DOHH2 (cell line): ENCODE measurements around the gene GAB2.

Experiments used
- H3F3A ChIP-seq: fragments of 200-600 bp; sonication (generic), shearing (Covaris generic); 2 replicates; pipeline ENCODE4 v1.6.0; 2016; ENCODE audit warnings: antibody characterized with exemption, mild to moderate bottlenecking; ENCODE audit not compliant: control insufficient read depth, insufficient read depth
- H3K27ac ChIP-seq: fragments of 200-600 bp; sonication (generic); 2 replicates; pipeline ENCODE4 v1.5.1; 2014; ENCODE audit warnings: low read depth, mild to moderate bottlenecking, low read length, moderate library complexity
- H3K27me3 ChIP-seq: fragments of 200-600 bp; sonication (generic); 2 replicates; pipeline ENCODE4 v1.6.1; 2014; ENCODE audit warnings: mild to moderate bottlenecking, low read length, mixed read lengths; ENCODE audit not compliant: control insufficient read depth
- H3K36me3 ChIP-seq: fragments of 200-600 bp; sonication (generic); 2 replicates; pipeline ENCODE4 v1.6.1; 2014; ENCODE audit warnings: mild to moderate bottlenecking, low read length, moderate library complexity, mixed read lengths; ENCODE audit not compliant: control insufficient read depth
- H3K4me1 ChIP-seq: fragments of 200-600 bp; sonication (generic); 2 replicates; pipeline ENCODE4 v1.6.1; 2014; ENCODE audit warnings: mild to moderate bottlenecking, low read length, mixed read lengths; ENCODE audit not compliant: control insufficient read depth
- H3K4me2 ChIP-seq: fragments of 200-600 bp; sonication (generic); 2 replicates; pipeline ENCODE4 v1.6.0; 2014; ENCODE audit warnings: mild to moderate bottlenecking, low read length, moderate library complexity
- H3K4me3 ChIP-seq: fragments of 200-600 bp; sonication (generic); 2 replicates; pipeline ENCODE4 v1.5.1; 2014; ENCODE audit warnings: mild to moderate bottlenecking, low read length, mixed read lengths
- H3K79me2 ChIP-seq: fragments of 200-600 bp; sonication (generic); 2 replicates; pipeline ENCODE4 v1.6.1; 2014; ENCODE audit warnings: mild to moderate bottlenecking, low read length, mixed read lengths; ENCODE audit not compliant: control insufficient read depth
- H3K9me2 ChIP-seq: fragments of 200-600 bp; sonication (generic); replicated peaks from 2 replicates; pipeline ENCODE4 v1.6.1; 2014; ENCODE audit warnings: mild to moderate bottlenecking, low read length, mixed read lengths; ENCODE audit not compliant: control insufficient read depth
- H3K9me3 ChIP-seq: fragments of 200-600 bp; sonication (generic); 2 replicates; pipeline ENCODE4 v1.6.1; 2014; ENCODE audit warnings: antibody characterized with exemption, low read length, mixed read lengths; ENCODE audit not compliant: control insufficient read depth, insufficient read depth
- H4K20me1 ChIP-seq: fragments of 200-600 bp; sonication (generic); 2 replicates; pipeline ENCODE4 v1.6.0; 2014; ENCODE audit warnings: low read depth, mild to moderate bottlenecking, antibody characterized with exemption, low read length, moderate library complexity; ENCODE audit not compliant: control insufficient read depth, insufficient read depth
- EZH2phosphoT487 ChIP-seq: fragments of 200-600 bp; sonication (generic); IDR thresholded peaks from 2 replicates; pipeline ENCODE4 v1.6.1; 2017; ENCODE audit warnings: borderline replicate concordance, mild to moderate bottlenecking, antibody characterized with exemption, low read length, moderate library complexity, mixed read lengths
- TF ChIP-seq, protein P1 (sequence below): fragments of 200-600 bp; sonication (generic); IDR thresholded peaks from one replicate; pipeline ENCODE4 v1.5.1; 2014; ENCODE audit warnings: antibody characterized with exemption, mild to moderate bottlenecking, low read depth, low read length; ENCODE audit not compliant: poor library complexity, severe bottlenecking

GAB2 gene

DNA sequence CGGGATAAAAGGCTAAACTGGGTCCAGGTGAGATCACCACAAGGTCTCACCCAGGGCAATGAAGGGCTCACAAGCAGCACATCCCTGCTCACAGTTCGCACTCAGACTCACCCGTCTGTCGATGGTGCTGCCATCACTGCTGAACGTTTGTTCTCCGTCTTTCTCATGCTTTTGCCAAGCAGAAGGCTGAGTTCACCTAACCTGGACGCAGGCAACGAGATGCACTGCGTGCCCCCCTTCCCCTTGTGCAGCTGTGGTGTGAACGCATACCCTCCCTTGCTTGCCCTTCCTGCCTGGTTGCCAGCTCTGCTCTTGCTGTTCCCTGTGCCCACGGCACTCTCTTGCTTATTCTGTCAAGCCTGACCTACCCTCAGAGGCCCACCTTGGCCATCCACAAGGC is 247.2 kb downstream of the GAB2 start:
- H3K4me1 ChIP-seq: no peaks in the 10 kb centered on the region
- H3K27me3 ChIP-seq: no peaks in the 10 kb centered on the region
- H3K36me3 ChIP-seq: no peaks in the 10 kb centered on the region
- no peaks in the 10 kb centered on the region for H4K20me1 ChIP-seq
- no peaks in the 10 kb centered on the region for H3F3A ChIP-seq
- H3K4me2 ChIP-seq: no peak overlapping the region
- H3K9me2 ChIP-seq: no peaks in the 10 kb centered on the region
- no peaks in the 10 kb centered on the region for H3K79me2 ChIP-seq
- TF ChIP-seq, protein P1, sequence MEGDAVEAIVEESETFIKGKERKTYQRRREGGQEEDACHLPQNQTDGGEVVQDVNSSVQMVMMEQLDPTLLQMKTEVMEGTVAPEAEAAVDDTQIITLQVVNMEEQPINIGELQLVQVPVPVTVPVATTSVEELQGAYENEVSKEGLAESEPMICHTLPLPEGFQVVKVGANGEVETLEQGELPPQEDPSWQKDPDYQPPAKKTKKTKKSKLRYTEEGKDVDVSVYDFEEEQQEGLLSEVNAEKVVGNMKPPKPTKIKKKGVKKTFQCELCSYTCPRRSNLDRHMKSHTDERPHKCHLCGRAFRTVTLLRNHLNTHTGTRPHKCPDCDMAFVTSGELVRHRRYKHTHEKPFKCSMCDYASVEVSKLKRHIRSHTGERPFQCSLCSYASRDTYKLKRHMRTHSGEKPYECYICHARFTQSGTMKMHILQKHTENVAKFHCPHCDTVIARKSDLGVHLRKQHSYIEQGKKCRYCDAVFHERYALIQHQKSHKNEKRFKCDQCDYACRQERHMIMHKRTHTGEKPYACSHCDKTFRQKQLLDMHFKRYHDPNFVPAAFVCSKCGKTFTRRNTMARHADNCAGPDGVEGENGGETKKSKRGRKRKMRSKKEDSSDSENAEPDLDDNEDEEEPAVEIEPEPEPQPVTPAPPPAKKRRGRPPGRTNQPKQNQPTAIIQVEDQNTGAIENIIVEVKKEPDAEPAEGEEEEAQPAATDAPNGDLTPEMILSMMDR: no peak
- no peak for TF ChIP-seq EZH2phosphoT487
- no peak overlapping the region for H3K4me3 ChIP-seq
- H3K27ac ChIP-seq: no peak overlapping the region
- no peaks in the 10 kb centered on the region for H3K9me3 ChIP-seq

GRCh38 chr11:78168539-78169477 is 248.8 kb downstream of the GAB2 start:
- H3K4me3 ChIP-seq: no peak overlapping the region
- no peaks in the 10 kb centered on the region for H3F3A ChIP-seq
- H3K27ac ChIP-seq: no peak overlapping the region
- no peaks in the 10 kb centered on the region for H3K9me2 ChIP-seq
- H4K20me1 ChIP-seq: no peaks in the 10 kb centered on the region
- no peak overlapping the region for H3K4me2 ChIP-seq
- no peaks in the 10 kb centered on the region for H3K36me3 ChIP-seq
- H3K9me3 ChIP-seq: no peaks in the 10 kb centered on the region
- TF ChIP-seq, protein P1: no peak
- TF ChIP-seq EZH2phosphoT487: no peak
- H3K79me2 ChIP-seq: no peaks in the 10 kb centered on the region
- H3K27me3 ChIP-seq: no peaks in the 10 kb centered on the region
- H3K4me1 ChIP-seq: no peaks in the 10 kb centered on the region

DNA sequence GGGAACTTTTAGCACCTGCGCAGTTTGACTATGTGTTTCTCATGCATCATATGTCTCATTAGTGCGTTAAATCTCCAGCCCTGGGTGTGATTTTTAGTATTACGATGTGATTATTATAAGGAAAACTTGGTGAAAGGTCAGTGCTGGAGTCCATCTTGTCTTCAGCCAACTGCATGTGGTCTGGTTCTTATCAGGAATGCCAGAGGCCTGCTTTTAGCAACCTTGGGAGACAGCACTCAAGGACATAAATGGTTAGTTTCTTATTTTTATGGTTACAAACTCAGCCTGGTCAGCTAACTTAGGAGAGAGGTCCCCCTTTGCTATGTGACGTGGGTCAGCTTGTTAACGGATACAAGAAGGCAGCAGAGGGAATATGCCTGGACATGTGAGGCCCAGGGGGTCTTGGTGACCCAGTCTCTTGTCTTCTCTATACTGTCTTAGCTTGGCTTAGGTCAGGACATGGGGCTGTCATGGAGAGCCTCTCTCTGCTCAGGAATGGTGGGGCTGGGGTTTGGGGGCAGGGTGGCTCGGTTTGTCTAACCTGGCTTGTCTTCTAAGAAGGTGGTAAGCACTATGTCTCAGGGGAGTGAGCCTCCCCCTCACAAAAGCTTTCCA is 250.7 kb downstream of the GAB2 start:
- Histone ChIP-seq H3F3A (no peaks in the 10 kb centered on the region), H3K36me3 (no peaks in the 10 kb centered on the region), H3K4me2 (no peak overlapping the region), H4K20me1 (no peaks in the 10 kb centered on the region), H3K4me1 (no peaks in the 10 kb centered on the region), H3K9me2 (no peaks in the 10 kb centered on the region), H3K27ac (no peak overlapping the region), H3K27me3 (no peaks in the 10 kb centered on the region), H3K4me3 (no peak overlapping the region), H3K9me3 (no peaks in the 10 kb centered on the region), H3K79me2 (no peaks in the 10 kb centered on the region)
- no peak for TF ChIP-seq EZH2phosphoT487
